GM12878 (cell line): Measurements from ENCODE around the gene PPP1R37. TPM values are rescaled to one million over a fixed set of nuclear protein-coding genes. Genes with fewer than 3 reads are reported as not detected.
A peak's percentile ranks its signal among the peaks of the same experiment; 100 is the strongest.

Source experiments
- ATAC-seq: fragments of 200-7000 bp; cut with Tn5 transposase; 3 replicates; pipeline ENCODE4 v1.9.1; 2020; ENCODE audit warnings: mild to moderate bottlenecking, moderate library complexity
- BruUV-seq: library from RNA; stranded (reverse); fragments of 400-500 nt; replicated peaks from 2 replicates; lab custom pipeline; 2021; lab: Mats Ljungman, UMichigan
- CTCF ChIA-PET: fragments of 300-600 bp; sonication (Branson Sonifier 250); formaldehyde crosslinking; extraction: SDS; loops from one replicate; lab custom pipeline; 2021; ENCODE audit warnings: inconsistent platforms; lab: Yijun Ruan, JAX
- POLR2A ChIA-PET: fragments of 350-600 bp; formaldehyde crosslinking; extraction: SDS; loops from one replicate; lab custom pipeline; 2021; ENCODE audit warnings: inconsistent platforms; lab: Charles Lee
- RAD21 ChIA-PET: fragments of 300-600 bp; sonication (Branson Sonifier 250); formaldehyde crosslinking; loops from one replicate; lab custom pipeline; 2023; ENCODE audit warnings: antibody characterized with exemption; ENCODE audit not compliant: unreplicated experiment; lab: Charles Lee
- SMC1A ChIA-PET: fragments of 300-600 bp; sonication (Branson Sonifier 250); formaldehyde crosslinking; loops from one replicate; lab custom pipeline; 2023; ENCODE audit not compliant: unreplicated experiment, uncharacterized antibody; lab: Charles Lee
- DNase-seq: peaks from one replicate; pipeline ENCODE4 v3.0.0-alpha.2; 2011; ENCODE audit warnings: low read depth, low spot score
- FAIRE-seq: peaks from 3 replicates; lab custom pipeline; 2011; peaks lifted over from hg19 to GRCh38; lab: Jason Lieb, UNC
- H2AFZ ChIP-seq: 2 replicates; pipeline ENCODE4 v1.6.0; 2011; ENCODE audit warnings: low read depth, low read length, control low read depth; ENCODE audit not compliant: control insufficient read depth
- H3K27ac ChIP-seq: 2 replicates; pipeline ENCODE4 v1.5.1; 2011; ENCODE audit warnings: control low read depth; ENCODE audit not compliant: control insufficient read depth, insufficient read depth
- H3K27me3 ChIP-seq, 2 experiments: replicated peaks in 1 of 2; 2 replicates each; pipeline versions ENCODE4 v1.6.0 to v1.6.1; 2011; ENCODE audit warnings: low read length in 1 of 2; ENCODE audit not compliant: control insufficient read depth in 2 of 2, insufficient read depth in 2 of 2
- H3K36me3 ChIP-seq, 2 experiments: 2 replicates each; pipeline ENCODE4 v1.5.1; 2011; ENCODE audit warnings: low read length in 1 of 2; ENCODE audit not compliant: control insufficient read depth in 2 of 2, insufficient read depth in 2 of 2
- H3K4me1 ChIP-seq: 2 replicates; pipeline ENCODE4 v1.6.1; 2011; ENCODE audit warnings: mild to moderate bottlenecking, low read length, moderate library complexity, mixed read lengths; ENCODE audit not compliant: control insufficient read depth, insufficient read depth
- H3K4me2 ChIP-seq: 2 replicates; pipeline ENCODE4 v1.6.0; 2011; ENCODE audit warnings: control low read depth; ENCODE audit not compliant: control insufficient read depth, insufficient read depth
- H3K4me3 ChIP-seq: fragments of 200-600 bp; sonication (generic); 2 replicates; pipeline ENCODE4 v1.5.1; 2016
- H3K79me2 ChIP-seq: 2 replicates; pipeline ENCODE4 v1.6.0; 2011; ENCODE audit warnings: low read length; ENCODE audit not compliant: control insufficient read depth, insufficient read depth
- H3K9ac ChIP-seq: 2 replicates; pipeline ENCODE4 v1.8.0; 2011; ENCODE audit warnings: low read length, control low read depth, mixed read lengths; ENCODE audit not compliant: control insufficient read depth, insufficient read depth
- H3K9me3 ChIP-seq: replicated peaks from 3 replicates; pipeline ENCODE4 v1.5.1; 2011; ENCODE audit warnings: mild to moderate bottlenecking, low read length; ENCODE audit not compliant: control insufficient read depth, insufficient read depth
- H4K20me1 ChIP-seq: 2 replicates; pipeline ENCODE4 v1.6.0; 2011; ENCODE audit not compliant: control insufficient read depth, insufficient read depth
- BHLHE40 ChIP-seq, 2 experiments: fragments of 450-650 bp in 1 of 2; IDR thresholded peaks; 2 replicates each; pipeline ENCODE4 v1.6.1; 2011 to 2017; ENCODE audit warnings: low read depth in 2 of 2, borderline replicate concordance in 1 of 2, improper control_type of control experiment in 1 of 2, low read length in 1 of 2, mild to moderate bottlenecking in 1 of 2
- LARP7 ChIP-seq: fragments of 450-650 bp; IDR thresholded peaks from 2 replicates; pipeline ENCODE4 v1.6.1; 2017; ENCODE audit warnings: mild to moderate bottlenecking
- MYB ChIP-seq: fragments of 150-350 bp; IDR thresholded peaks from 2 replicates; pipeline ENCODE4 v1.6.1; 2014; ENCODE audit warnings: mild to moderate bottlenecking, low read depth, low read length, borderline replicate concordance
- MYC ChIP-seq: IDR thresholded peaks from 2 replicates; pipeline ENCODE4 v1.6.1; 2011; ENCODE audit warnings: mild to moderate bottlenecking, low read length, moderate library complexity, inconsistent platforms; ENCODE audit not compliant: insufficient read depth, insufficient replicate concordance, insufficient read length, severe bottlenecking
- SUZ12 ChIP-seq: fragments of 200-600 bp; sonication (generic); IDR thresholded peaks from one replicate; pipeline ENCODE4 v1.6.1; 2018; ENCODE audit warnings: antibody characterized with exemption, mild to moderate bottlenecking; ENCODE audit not compliant: unreplicated experiment
- whole genome bisulfite sequencing: methylation state at CpG from one replicate; pipeline ENCODE4 v1.1.6; 2016; ENCODE audit warnings: low lambda C conversion rate; ENCODE audit not compliant: insufficient replicate concordance, insufficient coverage; ENCODE audit errors: missing lambda C conversion rate; 5-methylcytosine and 5-hydroxymethylcytosine counted together
- in situ Hi-C: fragments of 300-500 bp; cut with MboI; formaldehyde crosslinking; loops from 9 replicates; pipeline ENCODE4 v1.14.3; 2018; ENCODE audit warnings: mixed read lengths
- intact Hi-C: fragments of 100-400 bp; cut with micrococcal nuclease; formaldehyde crosslinking; loops from one replicate; pipeline ENCODE4 v1.14.2; 2022; ENCODE audit not compliant: unreplicated experiment
- polyA plus RNA-seq, 11 experiments: library from polyadenylated mRNA; depleted of rRNA in 4 of 11; unstranded in 6 of 11; stranded (reverse) in 5 of 11; fragments of >200 nt; fragmentation: Nextera tagmentation in 4 of 11; fragmentation: Illumina TruSeq in 1 of 11; extraction: Ambion mirVana in 4 of 11; extraction: Trizol in 1 of 11; gene quantifications; 1 replicate in 1 of 11; 2 replicates in 10 of 11; pipeline versions ENCODE4 v1.2.1 to v1.2.3, GENCODE V29; 2011 to 2016; ENCODE audit warnings: inconsistent platforms in 2 of 11, missing spikeins in 2 of 11, low read depth in 1 of 11
- total RNA-seq, 4 experiments: library from RNA; depleted of rRNA in 3 of 4; stranded (reverse); fragments of >200 nt in 3 of 4; fragmentation: Illumina TruSeq in 1 of 4; extraction: Trizol in 1 of 4; gene quantifications; 2 replicates each; pipeline versions ENCODE4 v1.2.1 to v1.2.3, GENCODE V29; 2013 to 2021

Gene PPP1R37
- total and polyA plus RNA-seq, 10 of the 15 experiments (the other 5 are each of a cell fraction or from before 2014, with no cell fraction given) = 0.09 to 21.3 (median 5.1) TPM; not detected in 1

DNA sequence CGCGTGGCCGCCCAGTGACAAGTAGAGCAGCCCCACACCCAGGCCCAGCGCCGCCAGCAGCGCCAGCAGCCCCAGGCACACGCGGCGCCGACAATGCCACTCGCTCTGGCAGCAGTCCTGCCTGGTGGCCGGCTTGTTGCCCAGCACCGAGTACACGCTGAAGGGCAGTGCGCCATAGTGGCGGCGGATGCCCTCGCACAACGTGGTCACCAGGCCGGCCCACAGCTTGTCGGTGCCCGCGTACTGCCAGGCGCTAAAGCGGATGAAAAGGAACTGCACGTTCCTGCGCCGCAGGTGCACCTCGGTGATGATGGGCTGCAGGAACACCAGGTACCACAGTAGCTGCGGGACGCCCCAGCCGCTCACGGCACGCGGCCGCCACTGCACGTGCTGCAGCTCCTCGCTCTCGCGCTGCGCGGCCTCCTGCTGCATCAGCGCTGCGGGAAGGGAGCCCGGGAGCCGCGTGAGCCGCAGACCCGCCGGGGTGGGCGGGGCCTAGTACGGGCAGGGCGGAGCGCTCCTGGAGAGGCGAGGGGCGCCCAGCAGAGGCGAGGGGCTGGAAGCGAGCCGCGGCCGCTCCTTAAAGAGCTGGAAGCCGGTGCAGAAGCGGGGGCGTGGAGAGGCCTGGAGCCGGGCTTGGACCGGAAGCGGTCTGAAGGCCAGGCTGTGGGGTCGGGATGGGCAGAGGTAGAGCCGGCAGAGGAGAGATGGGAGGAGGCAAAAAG, 60.5 kb downstream of the PPP1R37 start:
- Histone ChIP-seq H3K27ac (no peak overlapping the region), H3K36me3 (no peaks in the 10 kb centered on the region), H3K4me2 (peak overlapping the region; percentile 74), H3K9ac (no peak overlapping the region), H2AFZ (peak overlapping the region; percentile 55), H4K20me1 (no peaks in the 10 kb centered on the region), H3K9me3 (no peaks in the 10 kb centered on the region; the same call in 2 of the 3 replicates), H3K79me2 (no peaks in the 10 kb centered on the region), H3K4me3 (no peak overlapping the region), H3K4me1 (peaks cover 14% of the 10 kb centered on the region), H3K27me3 (peaks cover 5 to 9% of the 10 kb centered on the region in 2 experiments; a peak in 3 of 4 replicates)
- FAIRE-seq = no peak
- intact Hi-C loops (no loop called here), in situ Hi-C loops (no loop called here)
- 24% methylated on average over 59 of the region's 69 CpGs for WGBS
- ChIA-PET SMC1A (no interaction called here), POLR2A (interaction anchor here (0.5 to 1.0 kb wide), 3 partner anchors 17 to 599 kb away, joined by 3 read pairs; no protein-coding TSS in a partner anchor), RAD21 (interaction anchor here (1.2 to 1.8 kb wide), 2 partner anchors 11 to 34 kb away, joined by 4 to 9 read pairs; no protein-coding TSS in a partner anchor), CTCF (interaction anchor here (1.1 kb wide), 1 partner anchor 34 kb away, joined by 3 read pairs; no protein-coding TSS in a partner anchor)
- no peak for DNase-seq
- TF ChIP-seq MYC (peak; percentile 30), LARP7 (no peak), MYB (no peak), SUZ12 (peak; percentile 83), BHLHE40 (IDR thresholded peaks at IDR 0.05; ENCODE audit: borderline replicate concordance in 1 of 2, low read depth in 2 of 2, low read length in 1 of 2) (peak; percentile 86 to 94)
- ATAC-seq = peak; percentile 49
- BruUV-seq = no TSS peak
